Mucosa of descending colon (tissue), 3 donors: ENCODE data around the gene ARHGAP26. TPM values are rescaled to one million over a fixed set of nuclear protein-coding genes. Genes with fewer than 3 reads are reported as not detected.

Experiments
- ATAC-seq: fragments of 200-7000 bp; cut with Tn5 transposase; one replicate; pipeline ENCODE4 v1.9.1; 2020; ENCODE audit warnings: mild to moderate bottlenecking, moderate library complexity
- DNase-seq, 3 donors: peaks; one replicate each; pipeline ENCODE4 v3.0.0-alpha.2; 2020
- H3K36me3 ChIP-seq: fragments of 200-600 bp; one replicate; pipeline ENCODE4 v1.8.0; 2021; ENCODE audit warnings: low read depth, mild to moderate bottlenecking
- H3K4me1 ChIP-seq: fragments of 200-600 bp; one replicate; pipeline ENCODE4 v1.8.0; 2021; ENCODE audit warnings: low read depth, mild to moderate bottlenecking
- H3K4me3 ChIP-seq: fragments of 200-600 bp; one replicate; pipeline ENCODE4 v1.8.0; 2021; ENCODE audit warnings: mild to moderate bottlenecking
- H3K9me3 ChIP-seq: fragments of 200-600 bp; one replicate; pipeline ENCODE4 v1.8.0; 2021; ENCODE audit warnings: mild to moderate bottlenecking
- intact Hi-C, 2 donors: fragments of 100-400 bp; cut with DNase I in 1 of 2; cut with micrococcal nuclease in 1 of 2; formaldehyde crosslinking; loops; one replicate each; pipeline versions ENCODE4 v1.11.0 to v1.11.1; 2022; cut with DNase I, micrococcal nuclease
- total RNA-seq, 3 donors: library from RNA; stranded (reverse); fragmentation: NEBNext Ultra II Directional in 2 of 3; extraction: Animal tissue kit (Norgen Biotek cat#: 25700) in 2 of 3; gene quantifications; one replicate each; pipeline versions ENCODE4 v1.2.1 to v1.2.4, GENCODE V29; 2021 to 2023
- TF ChIP-seq, protein P1 (sequence below): fragments of 200-600 bp; IDR thresholded peaks from one replicate; pipeline ENCODE4 v1.8.0; 2022; ENCODE audit warnings: antibody characterized with exemption, mild to moderate bottlenecking
- donor health status: DM: no; HTN: no; CAD: no; lungs with moderate emphysema.
- donor health status: DM: no; HTN: no; CAD: no.
- donor health status: DM: no; HTN: yes; CAD: no.

ARHGAP26 gene
- total RNA-seq, 3 donors from 2014 or later, result 52.9 to 96.0 (median 67.8) TPM

DNA sequence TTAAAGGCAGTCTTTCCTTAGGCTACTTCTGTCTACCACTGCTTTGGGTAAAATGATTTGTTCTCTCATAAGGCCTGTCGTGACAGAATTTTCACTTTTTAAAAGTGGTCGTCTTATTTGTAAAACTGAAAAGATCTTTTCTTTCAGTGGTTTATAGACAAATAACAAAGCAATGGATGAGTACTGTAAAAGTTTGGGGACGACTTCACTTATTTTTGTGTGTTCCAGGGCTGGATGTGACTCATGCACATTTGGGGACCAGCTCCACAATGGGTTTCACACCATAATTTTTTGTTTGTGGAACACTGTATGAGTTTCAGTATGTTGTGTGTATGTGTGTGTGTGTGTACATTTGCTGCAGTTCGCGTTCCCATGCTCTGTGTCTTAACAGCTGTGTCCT lies 53.6 kb downstream of the ARHGAP26 start:
- Histone ChIP-seq H3K36me3 (no peaks in the 10 kb centered on the region), H3K4me1 (peaks cover 48% of the 10 kb centered on the region), H3K9me3 (no peaks in the 10 kb centered on the region), H3K4me3 (no peak overlapping the region)
- TF ChIP-seq, protein P1, sequence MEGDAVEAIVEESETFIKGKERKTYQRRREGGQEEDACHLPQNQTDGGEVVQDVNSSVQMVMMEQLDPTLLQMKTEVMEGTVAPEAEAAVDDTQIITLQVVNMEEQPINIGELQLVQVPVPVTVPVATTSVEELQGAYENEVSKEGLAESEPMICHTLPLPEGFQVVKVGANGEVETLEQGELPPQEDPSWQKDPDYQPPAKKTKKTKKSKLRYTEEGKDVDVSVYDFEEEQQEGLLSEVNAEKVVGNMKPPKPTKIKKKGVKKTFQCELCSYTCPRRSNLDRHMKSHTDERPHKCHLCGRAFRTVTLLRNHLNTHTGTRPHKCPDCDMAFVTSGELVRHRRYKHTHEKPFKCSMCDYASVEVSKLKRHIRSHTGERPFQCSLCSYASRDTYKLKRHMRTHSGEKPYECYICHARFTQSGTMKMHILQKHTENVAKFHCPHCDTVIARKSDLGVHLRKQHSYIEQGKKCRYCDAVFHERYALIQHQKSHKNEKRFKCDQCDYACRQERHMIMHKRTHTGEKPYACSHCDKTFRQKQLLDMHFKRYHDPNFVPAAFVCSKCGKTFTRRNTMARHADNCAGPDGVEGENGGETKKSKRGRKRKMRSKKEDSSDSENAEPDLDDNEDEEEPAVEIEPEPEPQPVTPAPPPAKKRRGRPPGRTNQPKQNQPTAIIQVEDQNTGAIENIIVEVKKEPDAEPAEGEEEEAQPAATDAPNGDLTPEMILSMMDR, result no peak
- no peak for ATAC-seq
- intact Hi-C loops, result no loop called here
- no peak for DNase-seq

DNA sequence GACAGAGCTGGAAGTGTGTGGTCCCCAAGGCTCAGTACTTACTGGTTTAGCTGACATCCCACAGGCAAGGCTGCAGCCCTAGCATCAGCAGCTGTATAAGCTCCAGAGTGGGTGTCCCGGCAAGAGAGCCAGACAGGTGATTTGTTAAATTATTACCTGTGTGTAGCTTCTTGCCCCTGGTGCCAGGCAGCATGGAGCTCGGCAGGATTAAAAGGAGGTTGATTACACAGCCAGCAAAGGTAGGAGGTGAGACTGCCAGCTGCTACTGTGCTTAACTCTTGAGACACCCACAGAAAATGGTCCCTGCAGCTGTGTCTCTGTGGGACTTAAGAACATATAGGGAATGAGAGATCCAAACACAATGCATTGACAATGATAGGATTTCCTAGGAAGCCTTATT lies 54.2 kb downstream of the ARHGAP26 start:
- peaks cover 44% of the 10 kb centered on the region for H3K4me1 ChIP-seq
- no peaks in the 10 kb centered on the region for H3K36me3 ChIP-seq
- intact Hi-C loops, result no loop called here
- ATAC-seq, result no peak
- H3K4me3 ChIP-seq, result no peak overlapping the region
- no peak for DNase-seq
- TF ChIP-seq, protein P1, result no peak
- H3K9me3 ChIP-seq, result no peaks in the 10 kb centered on the region

DNA sequence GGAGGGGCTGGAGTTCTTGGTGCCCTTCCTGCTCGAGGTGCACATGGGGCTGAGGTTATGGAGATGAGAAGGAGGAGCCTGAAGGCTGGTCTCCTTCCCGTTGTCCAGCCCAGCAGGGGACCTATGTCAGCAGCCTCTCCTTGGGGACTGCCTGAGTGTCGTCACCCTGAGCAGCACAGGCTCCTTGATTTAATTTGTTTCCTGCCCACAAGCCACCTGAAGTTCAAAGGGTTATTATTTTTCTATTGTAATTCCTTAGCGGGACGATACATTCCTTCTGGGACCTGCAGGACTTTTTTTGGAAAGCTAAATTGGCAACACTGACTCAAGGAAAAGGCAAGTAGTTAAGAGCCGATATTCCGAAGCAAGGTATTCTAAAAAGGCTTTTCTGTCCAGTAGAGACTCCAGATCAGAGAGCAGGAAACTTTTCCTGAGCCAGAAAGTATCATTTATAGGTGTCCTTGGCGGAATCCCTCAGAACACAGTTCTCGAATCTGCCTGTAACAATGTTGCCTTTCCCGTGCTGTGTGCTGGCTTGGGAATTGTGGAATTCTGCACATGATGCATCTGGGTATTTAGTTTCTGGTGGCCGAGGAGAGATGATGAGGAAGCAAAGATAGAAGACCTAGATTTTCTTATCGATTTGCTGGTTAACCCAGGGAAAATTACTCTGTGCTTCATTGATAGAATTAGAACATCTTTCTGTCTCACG lies 55.4 kb downstream of the ARHGAP26 start:
- peak; percentile 51 for ATAC-seq
- H3K4me3 ChIP-seq, result no peak overlapping the region
- DNase-seq, result peak in 2 of 3 donors; percentile 59 to 70
- TF ChIP-seq, protein P1, result no peak
- peaks cover 36% of the 10 kb centered on the region for H3K4me1 ChIP-seq
- no peaks in the 10 kb centered on the region for H3K9me3 ChIP-seq
- intact Hi-C loops, result no loop called here
- no peaks in the 10 kb centered on the region for H3K36me3 ChIP-seq

DNA sequence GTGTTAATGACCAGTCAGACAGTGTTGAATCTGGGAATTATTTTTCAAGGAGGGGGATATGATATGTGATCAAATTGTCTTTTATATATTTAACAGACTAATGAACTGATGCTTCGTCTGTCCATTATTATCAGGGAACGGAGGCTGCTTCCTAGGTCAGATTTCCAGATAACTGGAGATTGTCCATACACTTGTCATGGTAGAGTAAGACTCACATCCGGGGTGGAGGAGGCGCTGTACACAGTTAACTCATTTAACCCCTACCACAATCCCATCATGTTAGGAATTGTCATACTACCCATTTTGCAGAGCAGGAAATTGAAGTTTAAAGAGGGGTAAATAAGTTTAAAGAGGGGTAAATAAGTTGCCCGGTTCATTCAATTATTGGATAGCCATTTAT lies 55.9 kb downstream of the ARHGAP26 start:
- TF ChIP-seq, protein P1, result no peak
- Histone ChIP-seq H3K9me3 (no peaks in the 10 kb centered on the region), H3K36me3 (no peaks in the 10 kb centered on the region), H3K4me1 (peaks cover 36% of the 10 kb centered on the region), H3K4me3 (no peak overlapping the region)
- DNase-seq (no peak), ATAC-seq (no peak)
- intact Hi-C loops, result no loop called here

DNA sequence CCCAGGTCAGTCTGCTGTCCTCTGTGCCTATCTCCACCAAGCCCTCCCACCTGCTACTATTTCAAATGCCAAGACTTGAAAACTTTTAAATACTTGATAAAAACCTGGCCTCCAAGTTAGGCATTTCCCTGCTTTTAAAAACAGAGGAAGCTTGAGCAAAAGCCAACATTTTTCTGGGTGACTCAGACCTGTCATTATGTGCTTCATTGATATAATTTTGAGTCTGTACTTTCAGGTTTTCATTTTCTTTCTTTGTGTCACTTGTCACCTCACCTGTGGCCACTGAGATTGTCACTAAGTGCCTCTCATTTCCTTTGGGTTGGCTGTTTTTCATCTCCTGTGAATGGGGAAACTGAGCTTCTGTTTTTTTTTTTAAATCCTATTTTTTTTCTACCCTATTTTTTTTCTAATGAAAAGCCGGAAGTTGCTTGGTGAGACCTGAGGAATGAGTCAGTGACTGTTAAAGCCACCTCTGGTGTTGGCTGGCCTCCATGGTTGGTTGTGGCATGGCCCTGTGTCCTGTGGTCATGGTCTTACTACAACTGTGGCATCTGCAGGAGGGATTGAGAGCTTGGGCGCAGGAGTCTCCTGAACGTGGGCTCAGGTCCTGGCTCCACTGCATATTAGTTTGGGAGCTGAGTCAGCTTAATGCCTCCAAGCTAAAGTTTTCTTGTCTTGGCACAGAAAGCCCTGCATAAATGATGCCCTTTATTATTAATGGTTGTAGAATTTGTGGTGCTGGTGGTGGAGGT lies 56.7 kb downstream of the ARHGAP26 start:
- DNase-seq (peak in 1 of 3 donors; percentile 67), ATAC-seq (peak; percentile 19)
- TF ChIP-seq, protein P1, result no peak
- Histone ChIP-seq H3K4me1 (peaks cover 36% of the 10 kb centered on the region), H3K36me3 (no peaks in the 10 kb centered on the region), H3K9me3 (no peaks in the 10 kb centered on the region), H3K4me3 (no peak overlapping the region)
- intact Hi-C loops, result no loop called here
